ENCODE measurements around the gene NUMB. TPM values are rescaled to one million over a fixed set of nuclear protein-coding genes. Genes with fewer than 3 reads are reported as not detected.

The NUMB gene
- total and polyA plus RNA-seq, 9 donors = 32.9 to 78.2 (median 67.6) TPM

DNA sequence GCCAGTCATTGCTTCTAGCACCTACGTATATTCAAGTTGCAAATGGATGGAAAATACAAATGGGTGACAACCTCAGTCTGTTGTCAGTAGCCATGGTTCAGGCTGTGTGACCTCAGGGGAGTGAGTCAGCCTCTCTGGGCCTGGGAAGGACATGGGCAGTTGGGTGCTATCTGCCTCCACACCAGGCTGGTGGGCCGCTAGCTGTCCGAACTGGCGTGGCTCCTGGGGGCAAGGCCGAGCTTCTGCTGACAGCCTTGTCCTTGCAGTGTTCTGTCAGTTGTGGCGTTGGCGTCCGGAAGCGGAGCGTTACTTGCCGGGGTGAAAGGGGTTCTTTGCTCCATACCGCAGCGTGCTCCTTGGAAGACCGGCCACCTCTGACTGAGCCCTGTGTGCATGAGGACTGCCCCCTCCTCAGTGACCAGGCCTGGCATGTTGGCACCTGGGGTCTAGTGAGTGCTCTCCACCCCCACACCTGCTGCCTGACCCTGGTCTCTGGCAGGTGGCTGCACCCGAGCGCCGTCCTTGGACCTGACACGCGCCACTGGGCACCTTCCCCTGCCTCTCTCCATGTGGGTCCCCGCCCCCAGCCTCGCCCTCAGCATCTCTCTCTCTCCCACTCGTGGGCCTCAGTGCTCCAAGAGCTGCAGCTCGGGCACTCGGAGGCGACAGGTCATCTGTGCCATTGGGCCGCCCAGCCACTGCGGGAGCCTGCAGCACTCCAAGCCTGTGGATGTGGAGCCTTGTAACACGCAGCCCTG lies 203.9 kb downstream of the NUMB start:
- no peak for DNase-seq
- H3K4me1 ChIP-seq (ENCODE audit: insufficient read depth) = no peaks in the 10 kb centered on the region
- H3K4me3 ChIP-seq = no peak overlapping the region
- H3K27ac ChIP-seq = no peak overlapping the region
- H3K27me3 ChIP-seq = no peaks in the 10 kb centered on the region
- H3K36me3 ChIP-seq = no peaks in the 10 kb centered on the region
- TF ChIP-seq POLR2A (IDR thresholded peaks at IDR 0.05) (no peak), EP300 (IDR thresholded peaks at IDR 0.05) (no peak)
- TF ChIP-seq, protein P1, sequence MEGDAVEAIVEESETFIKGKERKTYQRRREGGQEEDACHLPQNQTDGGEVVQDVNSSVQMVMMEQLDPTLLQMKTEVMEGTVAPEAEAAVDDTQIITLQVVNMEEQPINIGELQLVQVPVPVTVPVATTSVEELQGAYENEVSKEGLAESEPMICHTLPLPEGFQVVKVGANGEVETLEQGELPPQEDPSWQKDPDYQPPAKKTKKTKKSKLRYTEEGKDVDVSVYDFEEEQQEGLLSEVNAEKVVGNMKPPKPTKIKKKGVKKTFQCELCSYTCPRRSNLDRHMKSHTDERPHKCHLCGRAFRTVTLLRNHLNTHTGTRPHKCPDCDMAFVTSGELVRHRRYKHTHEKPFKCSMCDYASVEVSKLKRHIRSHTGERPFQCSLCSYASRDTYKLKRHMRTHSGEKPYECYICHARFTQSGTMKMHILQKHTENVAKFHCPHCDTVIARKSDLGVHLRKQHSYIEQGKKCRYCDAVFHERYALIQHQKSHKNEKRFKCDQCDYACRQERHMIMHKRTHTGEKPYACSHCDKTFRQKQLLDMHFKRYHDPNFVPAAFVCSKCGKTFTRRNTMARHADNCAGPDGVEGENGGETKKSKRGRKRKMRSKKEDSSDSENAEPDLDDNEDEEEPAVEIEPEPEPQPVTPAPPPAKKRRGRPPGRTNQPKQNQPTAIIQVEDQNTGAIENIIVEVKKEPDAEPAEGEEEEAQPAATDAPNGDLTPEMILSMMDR (IDR thresholded peaks at IDR 0.05) = no peak
- intact Hi-C loops (cut with DNase I) = no loop called here
- WGBS, 3 donors = 86 to 92% (median 88%) methylated on average over 28 of the region's 28 CpGs
- H3K9me3 ChIP-seq = no peaks in the 10 kb centered on the region

DNA sequence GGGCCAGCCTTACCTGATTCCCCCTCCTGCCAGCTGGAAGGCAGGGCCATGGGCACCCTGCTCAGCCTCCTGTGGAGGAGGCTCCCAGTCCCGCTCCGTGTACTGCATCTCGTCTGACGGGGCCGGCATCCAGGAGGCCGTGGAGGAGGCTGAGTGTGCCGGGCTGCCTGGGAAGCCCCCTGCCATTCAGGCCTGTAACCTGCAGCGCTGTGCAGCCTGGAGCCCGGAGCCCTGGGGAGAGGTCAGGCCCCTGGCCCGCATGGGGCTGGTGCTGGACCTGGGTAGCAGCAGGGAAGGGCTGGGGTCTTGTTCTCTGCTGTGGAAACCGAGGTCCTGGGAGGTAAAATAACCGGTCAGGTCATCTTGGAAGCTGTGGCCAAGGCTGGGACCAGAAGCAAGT lies 204.6 kb downstream of the NUMB start:
- 85 to 90% (median 86%) methylated on average over 12 of the region's 12 CpGs for WGBS, 3 donors
- no peaks in the 10 kb centered on the region for H3K36me3 ChIP-seq
- H3K4me1 ChIP-seq (ENCODE audit: insufficient read depth) = no peaks in the 10 kb centered on the region
- H3K4me3 ChIP-seq = no peak overlapping the region
- H3K9me3 ChIP-seq = no peaks in the 10 kb centered on the region
- TF ChIP-seq POLR2A (IDR thresholded peaks at IDR 0.05) = no peak
- TF ChIP-seq, protein P1 (IDR thresholded peaks at IDR 0.05) = no peak
- no peak for TF ChIP-seq EP300 (IDR thresholded peaks at IDR 0.05)
- no peak for DNase-seq
- intact Hi-C loops (cut with DNase I) = no loop called here
- no peaks in the 10 kb centered on the region for H3K27me3 ChIP-seq
- H3K27ac ChIP-seq = no peak overlapping the region

DNA sequence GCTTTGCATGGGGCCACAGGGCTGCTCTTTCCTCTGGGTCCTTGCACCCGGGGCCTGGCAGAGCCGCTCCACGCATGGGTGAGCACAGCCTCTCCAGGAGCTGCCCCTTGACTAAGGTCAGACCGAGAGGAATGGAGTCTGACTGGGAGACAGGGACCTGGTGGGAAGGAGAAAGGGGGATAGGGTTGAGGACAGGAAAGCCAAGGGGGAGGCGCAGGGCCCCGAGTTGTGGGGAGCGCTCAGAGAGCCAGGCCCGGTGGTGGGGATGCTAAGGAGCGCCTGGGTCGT lies 205.1 kb downstream of the NUMB start:
- WGBS, 3 donors = 89 to 93% (median 90%) methylated on average over 10 of the region's 10 CpGs
- TF ChIP-seq, protein P1 (IDR thresholded peaks at IDR 0.05) = no peak
- TF ChIP-seq POLR2A (IDR thresholded peaks at IDR 0.05) (no peak), EP300 (IDR thresholded peaks at IDR 0.05) (no peak)
- no peak for DNase-seq
- Histone ChIP-seq H3K4me3 (no peak overlapping the region), H3K4me1 (ENCODE audit: insufficient read depth) (no peaks in the 10 kb centered on the region), H3K27me3 (no peaks in the 10 kb centered on the region), H3K9me3 (no peaks in the 10 kb centered on the region), H3K36me3 (no peaks in the 10 kb centered on the region), H3K27ac (no peak overlapping the region)
- intact Hi-C loops (cut with DNase I) = no loop called here

DNA sequence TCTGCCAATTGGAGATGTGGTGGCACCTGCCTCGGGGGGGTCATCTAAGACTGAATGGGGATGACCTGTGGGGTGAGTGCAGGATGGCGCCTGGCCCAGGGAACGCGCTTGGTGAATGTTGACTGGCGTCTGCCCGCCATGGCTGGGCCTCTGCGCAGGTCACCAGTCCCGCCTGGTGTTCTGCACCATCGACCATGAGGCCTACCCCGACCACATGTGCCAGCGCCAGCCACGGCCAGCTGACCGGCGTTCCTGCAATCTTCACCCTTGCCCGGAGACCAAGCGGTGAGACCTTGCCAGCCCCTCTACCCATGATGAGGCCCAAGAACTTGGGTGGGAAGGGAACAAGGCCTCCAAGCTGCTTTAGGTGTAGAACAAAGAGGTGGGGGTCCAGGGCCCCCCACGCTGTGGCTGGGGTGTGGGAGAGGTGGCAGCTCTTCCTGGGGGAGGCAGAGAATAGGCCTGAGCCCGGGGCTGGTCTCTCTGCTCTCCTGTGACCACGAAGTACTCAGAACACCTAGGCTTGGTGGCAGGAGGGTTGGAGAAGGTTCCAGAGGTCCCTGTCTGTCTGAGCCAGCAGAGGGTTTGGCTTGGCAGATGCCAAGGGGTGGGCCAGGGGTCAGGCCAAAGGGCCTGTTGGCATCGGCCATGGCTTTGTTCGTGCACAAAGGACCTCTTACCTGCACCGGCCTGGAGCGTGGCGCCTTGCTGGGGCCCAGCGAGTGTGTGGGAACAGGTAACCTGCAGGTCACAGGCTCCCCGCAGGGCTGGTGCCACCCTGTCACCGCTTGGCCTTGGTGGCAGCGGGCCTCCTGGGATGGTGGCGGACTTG lies 205.6 kb downstream of the NUMB start:
- intact Hi-C loops (cut with DNase I) = no loop called here
- no peaks in the 10 kb centered on the region for H3K27me3 ChIP-seq
- no peaks in the 10 kb centered on the region for H3K4me1 ChIP-seq (ENCODE audit: insufficient read depth)
- no peaks in the 10 kb centered on the region for H3K36me3 ChIP-seq
- no peak overlapping the region for H3K4me3 ChIP-seq
- DNase-seq = no peak
- no peaks in the 10 kb centered on the region for H3K9me3 ChIP-seq
- WGBS, 3 donors = 89 to 94% (median 90%) methylated on average over 29 of the region's 29 CpGs
- no peak for TF ChIP-seq EP300 (IDR thresholded peaks at IDR 0.05)
- TF ChIP-seq, protein P1 (IDR thresholded peaks at IDR 0.05) = no peak
- no peak for TF ChIP-seq POLR2A (IDR thresholded peaks at IDR 0.05)
- no peak overlapping the region for H3K27ac ChIP-seq
